Measurements from ENCODE around the gene SYNJ1.

SYNJ1 gene

DNA sequence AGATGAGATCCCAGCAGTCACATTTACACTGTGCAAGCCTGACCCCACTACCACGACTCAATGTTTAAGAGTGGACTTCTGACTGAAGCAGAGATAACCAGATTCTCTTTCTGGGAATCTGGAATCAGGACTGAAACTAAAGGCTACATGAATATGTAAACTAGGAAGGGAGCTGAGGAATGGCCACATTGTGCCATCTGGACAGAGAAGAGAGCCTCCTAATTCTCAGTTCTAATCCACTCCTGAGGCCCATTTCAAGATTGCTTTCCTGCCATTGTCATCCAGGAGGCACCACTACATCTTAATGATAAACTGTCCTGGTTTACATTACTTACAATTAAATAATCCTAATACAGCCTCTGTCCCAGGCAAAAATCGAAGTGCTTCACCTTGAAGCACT, 37.2 kb upstream of the SYNJ1 start:
- no peak for DNase-seq (ENCODE audit: low read depth)
- TF ChIP-seq, protein P1, sequence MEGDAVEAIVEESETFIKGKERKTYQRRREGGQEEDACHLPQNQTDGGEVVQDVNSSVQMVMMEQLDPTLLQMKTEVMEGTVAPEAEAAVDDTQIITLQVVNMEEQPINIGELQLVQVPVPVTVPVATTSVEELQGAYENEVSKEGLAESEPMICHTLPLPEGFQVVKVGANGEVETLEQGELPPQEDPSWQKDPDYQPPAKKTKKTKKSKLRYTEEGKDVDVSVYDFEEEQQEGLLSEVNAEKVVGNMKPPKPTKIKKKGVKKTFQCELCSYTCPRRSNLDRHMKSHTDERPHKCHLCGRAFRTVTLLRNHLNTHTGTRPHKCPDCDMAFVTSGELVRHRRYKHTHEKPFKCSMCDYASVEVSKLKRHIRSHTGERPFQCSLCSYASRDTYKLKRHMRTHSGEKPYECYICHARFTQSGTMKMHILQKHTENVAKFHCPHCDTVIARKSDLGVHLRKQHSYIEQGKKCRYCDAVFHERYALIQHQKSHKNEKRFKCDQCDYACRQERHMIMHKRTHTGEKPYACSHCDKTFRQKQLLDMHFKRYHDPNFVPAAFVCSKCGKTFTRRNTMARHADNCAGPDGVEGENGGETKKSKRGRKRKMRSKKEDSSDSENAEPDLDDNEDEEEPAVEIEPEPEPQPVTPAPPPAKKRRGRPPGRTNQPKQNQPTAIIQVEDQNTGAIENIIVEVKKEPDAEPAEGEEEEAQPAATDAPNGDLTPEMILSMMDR (conservative IDR thresholded peaks at IDR 0.05; ENCODE audit: low read depth, low read length), result no peak
- H3K4me3 ChIP-seq (ENCODE audit: low read length), result no peak overlapping the region

DNA sequence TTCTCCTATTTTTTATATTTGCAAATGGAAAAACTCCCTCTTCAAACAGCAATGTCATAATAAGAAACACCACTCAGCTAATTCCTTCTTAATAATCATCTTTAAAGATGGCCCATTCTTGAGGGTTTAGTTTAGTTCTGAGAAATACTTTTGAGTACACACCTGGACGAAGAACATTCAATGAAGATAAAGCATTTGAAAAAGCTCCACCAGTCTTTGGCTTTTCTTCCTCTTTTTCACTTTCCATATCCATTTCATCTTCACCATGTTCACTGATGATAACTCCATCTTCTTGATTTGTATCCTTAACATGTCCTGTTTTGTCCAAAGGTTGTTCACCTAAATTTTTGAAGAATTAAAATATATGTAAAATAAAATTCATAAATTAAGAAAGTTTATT, 36.4 kb upstream of the SYNJ1 start:
- DNase-seq (ENCODE audit: low read depth), result no peak
- no peak overlapping the region for H3K4me3 ChIP-seq (ENCODE audit: low read length)
- TF ChIP-seq, protein P1 (conservative IDR thresholded peaks at IDR 0.05; ENCODE audit: low read depth, low read length), result no peak

DNA sequence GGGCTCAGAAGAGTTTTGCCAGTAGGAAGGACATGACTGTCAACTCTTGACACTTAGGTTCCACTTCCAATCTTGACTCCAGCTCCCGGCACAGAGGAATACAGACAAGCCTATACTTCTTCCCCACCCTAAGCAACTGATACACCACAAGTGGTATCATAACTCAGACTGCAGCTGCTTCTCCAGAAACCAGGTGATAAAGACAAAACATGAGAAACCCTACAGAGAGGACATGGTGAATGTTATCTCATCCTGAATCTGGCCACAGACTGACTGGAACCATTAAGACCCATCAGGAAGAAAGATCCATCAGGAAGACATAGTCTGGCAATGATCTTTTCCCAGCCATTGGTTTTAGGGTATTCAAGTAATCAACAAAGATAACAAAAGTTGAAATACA, 30.0 kb upstream of the SYNJ1 start:
- no peak overlapping the region for H3K4me3 ChIP-seq (ENCODE audit: low read length)
- DNase-seq (ENCODE audit: low read depth), result no peak
- TF ChIP-seq, protein P1 (conservative IDR thresholded peaks at IDR 0.05; ENCODE audit: low read depth, low read length), result no peak

- H3K4me3 ChIP-seq (ENCODE audit: low read length), result no peak overlapping the region
- TF ChIP-seq, protein P1 (conservative IDR thresholded peaks at IDR 0.05; ENCODE audit: low read depth, low read length), result no peak
- no peak for DNase-seq (ENCODE audit: low read depth)
These were observed 28.3 kb upstream of the SYNJ1 start for GRCh38 chr21:32756096-32756495.

DNA sequence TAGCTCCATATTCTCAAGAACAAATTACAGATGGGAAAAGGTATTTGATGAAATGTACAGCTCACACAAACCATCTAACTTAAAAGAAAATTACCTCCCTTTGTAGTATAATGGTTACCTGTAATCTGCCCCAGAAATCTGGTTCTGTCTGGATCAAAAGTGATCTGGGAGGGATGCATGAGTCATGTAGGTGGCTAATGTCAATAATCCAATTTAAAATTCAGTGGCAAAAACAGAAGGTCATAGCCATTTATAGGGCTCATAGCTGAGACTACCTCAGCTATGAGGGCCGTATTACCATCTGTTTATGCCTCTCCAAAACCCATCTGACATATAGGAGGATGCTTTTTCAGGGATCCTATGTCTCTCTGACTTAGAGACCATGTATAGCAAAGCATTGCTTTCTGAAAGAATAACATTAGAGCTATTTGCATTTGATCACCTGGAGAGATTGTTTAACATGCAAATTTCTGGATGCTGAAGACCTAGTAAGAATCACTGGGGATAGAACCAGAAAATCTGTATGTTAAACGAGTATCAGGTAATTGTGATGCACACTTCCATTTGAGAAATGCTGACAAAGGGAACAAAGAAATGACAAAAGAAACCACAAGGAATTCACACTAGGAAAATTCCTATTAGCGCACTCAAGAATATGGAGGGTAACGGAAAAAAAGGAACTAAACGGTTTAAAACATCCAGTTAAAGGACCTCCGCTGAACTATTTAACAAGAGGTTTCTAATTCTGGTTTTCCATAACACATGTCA, 26.2 kb upstream of the SYNJ1 start:
- TF ChIP-seq, protein P1 (conservative IDR thresholded peaks at IDR 0.05; ENCODE audit: low read depth, low read length), result no peak
- H3K4me3 ChIP-seq (ENCODE audit: low read length), result no peak overlapping the region
- no peak for DNase-seq (ENCODE audit: low read depth)

DNA sequence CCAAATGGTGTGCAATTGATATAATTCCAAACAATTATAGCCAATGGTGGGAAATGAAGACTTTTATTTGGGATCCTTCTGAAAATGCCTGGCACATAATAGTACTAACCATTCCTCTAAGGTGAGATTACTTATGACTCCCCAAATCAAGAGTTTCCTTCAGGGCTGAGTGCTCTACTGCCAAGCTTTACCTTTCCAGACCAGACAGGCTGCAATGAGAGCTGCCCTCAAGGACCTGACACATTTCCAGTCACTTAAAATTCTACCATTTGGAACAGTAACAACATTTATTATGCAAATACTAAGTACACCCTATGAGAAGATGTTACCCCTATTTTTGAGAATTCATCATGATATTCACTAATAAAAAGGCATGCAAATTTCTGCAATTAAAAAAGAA, 22.6 kb upstream of the SYNJ1 start:
- TF ChIP-seq, protein P1 (conservative IDR thresholded peaks at IDR 0.05; ENCODE audit: low read depth, low read length), result no peak
- DNase-seq (ENCODE audit: low read depth), result no peak
- H3K4me3 ChIP-seq (ENCODE audit: low read length), result no peak overlapping the region

GRCh38 chr21:32749662-32750061, 21.8 kb upstream of the SYNJ1 start:
- DNase-seq (ENCODE audit: low read depth), result no peak
- no peak overlapping the region for H3K4me3 ChIP-seq (ENCODE audit: low read length)
- TF ChIP-seq, protein P1 (conservative IDR thresholded peaks at IDR 0.05; ENCODE audit: low read depth, low read length), result no peak
